HG03378 (cell line): ENCODE data around the gene MYH10.
"Not testable (repeated sequence)": the region's sequence is repeated elsewhere in the genome, so short reads cannot be mapped to it uniquely, and the experiment has no call there.

ENCODE experiments used
- ATAC-seq: cut with Tn5 transposase; IDR thresholded peaks from one replicate; pipeline ENCODE4 v1.9.1; 2021; ENCODE audit warnings: mild to moderate bottlenecking, moderate library complexity; ENCODE audit not compliant: unreplicated experiment

MYH10 gene

DNA sequence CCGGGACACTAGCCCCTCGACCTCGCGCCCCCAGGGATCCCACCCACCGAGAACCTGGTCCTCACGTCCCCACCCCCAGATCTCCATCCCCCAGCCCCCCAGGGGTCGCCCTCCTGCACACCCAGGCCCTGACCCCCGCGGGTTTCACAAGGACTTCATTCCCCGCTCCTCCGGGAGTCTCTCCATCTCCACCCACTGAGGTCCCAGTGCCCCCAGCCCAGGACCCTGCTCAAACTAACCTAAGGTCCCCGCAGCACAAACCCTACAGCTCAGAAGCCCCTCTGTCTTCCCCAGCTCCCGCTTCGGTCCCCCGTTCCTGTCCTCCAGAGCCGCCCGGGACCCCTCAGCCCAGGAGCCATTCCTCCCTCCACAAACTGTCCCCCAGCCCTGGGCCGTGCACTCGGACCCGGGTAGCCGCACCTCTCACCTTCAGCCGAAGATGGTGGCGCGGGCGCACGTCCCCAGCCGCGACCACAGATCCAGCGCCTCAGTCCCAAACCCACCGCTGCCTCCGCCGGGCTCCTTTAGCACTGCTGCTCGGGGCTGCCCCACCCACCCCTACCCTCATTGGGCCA, at the start of gene MYH10:
MYH10 (minus strand) TSS at position 499 of the 575 bp plus-strand sequence. CDS start 7,479 bp downstream, outside the sequence.
- no peak for ATAC-seq

DNA sequence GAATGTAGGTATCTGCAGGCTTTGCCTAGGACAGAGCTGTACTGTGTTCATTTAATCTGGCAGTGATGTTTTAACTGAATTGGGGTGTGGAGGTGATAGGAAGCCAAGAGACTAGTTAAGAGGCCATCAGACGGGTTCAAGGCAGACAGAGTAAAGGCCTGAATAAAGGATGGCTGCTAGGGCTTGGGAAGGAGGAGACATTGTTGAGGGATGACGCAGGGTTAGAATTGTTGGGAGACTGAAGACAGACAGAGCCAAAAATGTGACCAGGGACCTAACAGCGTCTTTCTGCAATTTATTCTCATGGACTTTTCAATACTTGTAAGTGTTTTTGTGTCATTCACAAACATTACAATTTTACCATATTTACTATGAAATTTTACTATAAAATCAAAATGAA, 48.6 kb upstream of the MYH10 start:
- no peak for ATAC-seq

DNA sequence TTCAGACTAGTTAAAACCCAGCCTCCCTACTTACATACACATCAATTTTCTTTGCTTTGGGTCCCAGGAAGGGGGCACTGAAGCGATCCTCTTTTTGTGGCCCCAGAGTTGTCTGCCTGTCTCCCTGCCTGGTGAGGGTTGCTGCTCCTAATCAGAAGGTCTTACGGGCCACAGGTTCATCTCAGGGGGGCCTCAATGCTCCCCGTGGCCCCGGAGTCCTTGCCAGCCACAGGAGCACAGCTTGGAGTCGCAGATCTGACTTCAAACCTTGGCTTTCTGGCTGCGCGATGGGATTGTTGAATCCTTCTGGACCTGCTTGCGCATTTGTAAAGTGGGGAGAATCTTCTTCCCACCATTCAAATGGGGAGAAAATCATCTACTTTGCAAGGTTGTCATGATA, 44.8 kb upstream of the MYH10 start:
- no peak for ATAC-seq

DNA sequence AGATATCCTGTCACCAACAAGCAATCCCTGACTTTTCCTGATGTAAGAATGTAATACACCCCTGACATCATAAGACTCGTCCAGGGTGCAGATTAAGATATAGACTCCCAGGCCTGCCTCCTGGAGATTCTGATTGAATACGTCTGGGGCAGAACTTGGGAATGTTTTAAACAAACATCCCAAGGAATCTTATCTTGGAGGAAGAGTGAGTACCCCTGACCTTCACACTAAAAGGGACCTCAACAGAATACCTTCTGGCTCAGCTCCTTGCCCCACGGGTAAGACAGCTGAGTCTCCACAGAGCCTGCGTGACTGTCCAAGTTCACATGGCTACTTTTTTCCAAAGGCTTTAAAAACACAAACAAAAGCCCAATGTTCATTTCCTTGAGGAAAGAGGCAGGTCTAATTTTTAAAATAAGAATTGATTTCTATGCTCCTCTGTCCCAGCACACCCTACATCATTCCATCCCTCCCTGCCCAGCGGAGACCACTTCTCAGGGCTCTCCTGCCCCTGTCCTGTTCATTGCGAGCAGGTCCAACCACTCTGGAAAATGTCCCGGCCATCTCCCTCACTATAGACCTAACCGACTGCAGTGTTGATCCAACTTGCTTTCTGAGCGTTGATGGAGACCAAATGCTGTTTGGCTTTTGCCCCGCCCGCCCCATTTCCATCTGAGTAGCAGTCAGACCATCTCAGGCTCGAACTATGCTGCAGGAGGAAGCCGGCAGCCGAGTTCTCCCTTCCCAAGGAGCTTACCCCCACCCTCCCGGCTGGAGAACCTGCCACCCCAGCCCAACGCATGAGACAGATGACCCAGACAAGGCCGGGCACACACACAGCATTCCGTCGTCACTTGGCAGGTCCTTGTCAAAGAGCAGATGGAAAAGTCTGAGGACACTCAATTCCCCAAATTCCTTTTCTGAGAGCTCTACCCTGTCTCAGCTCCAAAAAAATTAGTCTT, 44.1 kb upstream of the MYH10 start:
- ATAC-seq: no peak

DNA sequence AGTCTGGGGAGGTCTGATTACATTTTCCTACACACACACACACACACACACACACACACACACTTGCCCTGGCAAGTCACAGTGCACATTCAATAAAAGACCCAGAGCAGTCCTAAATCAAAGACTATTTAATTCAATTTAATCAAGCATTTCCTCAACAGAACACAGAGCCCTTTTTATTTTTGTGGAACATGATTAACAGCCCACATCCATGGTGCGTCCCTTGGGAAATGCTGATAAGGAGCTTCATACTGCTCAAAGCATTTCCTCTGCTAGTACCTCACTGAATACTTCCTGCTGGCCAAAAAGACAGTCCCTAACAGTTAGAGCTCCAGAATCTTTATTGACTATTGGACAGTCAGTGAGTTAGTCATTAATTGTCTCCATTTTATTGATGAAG, 43.1 kb upstream of the MYH10 start:
- no peak for ATAC-seq

DNA sequence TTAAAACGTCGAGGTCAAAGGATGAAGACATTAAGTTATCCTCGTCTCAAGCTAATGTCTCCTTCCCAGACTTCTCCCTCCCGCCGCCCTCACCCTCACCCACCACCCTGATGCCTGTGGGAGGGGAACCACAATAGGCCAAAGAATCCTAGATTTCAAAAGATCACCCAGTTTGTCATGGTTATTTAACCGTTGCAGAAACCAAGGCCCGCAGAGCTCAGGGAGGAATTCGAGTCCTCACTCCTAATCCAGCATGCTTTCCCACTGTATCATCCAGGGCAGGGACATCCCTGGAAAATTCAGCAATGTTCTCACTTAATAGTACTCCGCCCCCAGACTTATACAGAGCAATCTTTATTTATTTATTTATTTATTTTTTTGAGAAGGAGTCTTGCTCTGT, 41.8 kb upstream of the MYH10 start:
- no peak for ATAC-seq

DNA sequence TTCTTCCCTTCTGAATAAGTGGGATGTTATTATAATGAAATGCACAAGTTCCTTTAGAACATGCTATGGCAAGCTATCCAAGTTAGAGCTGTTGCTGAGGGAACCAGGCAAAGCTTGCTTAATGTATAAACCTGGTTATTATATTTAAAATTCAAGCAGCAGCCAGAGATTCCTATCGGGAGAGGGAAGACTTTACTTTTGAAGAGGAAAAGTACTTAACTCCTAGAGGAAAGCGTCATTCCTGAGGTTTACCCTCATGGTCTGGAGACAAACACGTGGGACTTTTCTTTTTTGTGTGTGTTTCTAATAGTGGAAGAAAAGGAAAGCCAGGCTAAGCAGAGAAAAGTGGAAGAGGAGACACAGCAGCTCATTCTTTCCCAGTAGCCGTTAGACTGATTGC, 39.9 kb upstream of the MYH10 start:
- no peak for ATAC-seq

DNA sequence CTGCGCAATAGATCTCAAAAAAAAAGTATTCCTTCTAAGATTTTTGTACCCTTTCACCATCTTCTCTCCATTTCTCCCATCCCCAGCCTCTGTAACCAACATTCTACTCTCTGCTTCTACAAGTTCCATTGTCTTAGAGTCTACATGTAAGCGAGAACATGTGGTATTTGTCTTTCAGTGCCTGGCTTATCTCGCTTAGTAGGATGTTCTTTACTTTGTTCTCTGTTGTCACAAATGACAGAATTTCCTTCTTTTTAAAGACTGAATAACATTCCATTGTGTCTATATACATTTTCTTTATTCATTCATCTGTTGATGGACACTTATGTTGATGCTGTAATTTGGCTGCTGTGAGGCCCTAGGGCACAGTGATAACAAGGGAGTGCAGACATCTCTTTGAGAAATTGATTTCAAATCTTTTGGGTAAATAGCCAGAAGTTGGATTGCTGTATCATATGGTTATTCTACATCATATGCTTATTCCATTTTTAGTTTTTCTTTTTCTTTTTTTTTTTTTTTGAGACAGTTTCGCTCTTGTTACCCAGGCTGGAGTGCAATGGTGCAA, 37.7 kb upstream of the MYH10 start:
- no peak for ATAC-seq

DNA sequence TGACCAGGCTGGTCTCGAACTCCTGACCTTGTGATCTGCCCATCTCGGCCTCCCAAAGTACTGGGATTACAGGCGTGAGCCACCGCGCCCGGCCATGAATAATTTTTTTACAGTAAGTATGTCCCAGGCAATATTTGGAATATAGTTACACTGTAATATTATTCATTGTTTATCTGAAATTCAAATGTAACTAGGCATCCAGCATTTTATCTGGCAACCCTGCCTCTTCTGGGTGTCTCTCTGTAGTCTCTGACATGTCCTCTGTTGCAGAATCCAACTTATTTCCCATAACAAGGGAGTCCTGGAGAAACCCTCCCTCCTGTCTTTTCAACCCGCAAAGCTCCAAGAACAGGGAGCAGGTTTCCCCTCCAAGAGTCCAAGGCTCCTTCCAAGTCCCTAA, 36.9 kb upstream of the MYH10 start:
- no peak for ATAC-seq

DNA sequence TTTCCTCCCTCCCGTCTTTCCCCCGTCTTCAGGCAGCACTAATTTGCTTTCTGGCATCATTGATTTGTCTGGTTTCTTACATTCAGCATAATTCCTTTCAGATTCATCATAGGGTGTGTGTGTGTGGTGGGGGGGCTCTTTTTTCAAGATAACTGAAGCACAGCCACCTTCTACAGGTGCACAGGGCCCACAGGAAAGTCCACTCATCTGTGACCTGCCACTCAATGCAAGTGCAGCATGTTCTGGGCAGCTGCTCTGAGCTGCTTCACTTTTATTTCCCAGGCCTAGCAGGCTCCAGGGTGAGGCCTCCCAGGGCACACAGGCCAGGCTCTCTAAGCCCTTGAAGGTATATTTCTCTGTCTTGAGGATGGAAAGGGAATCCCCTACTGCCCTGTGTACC, 35.2 kb upstream of the MYH10 start:
- no peak for ATAC-seq

DNA sequence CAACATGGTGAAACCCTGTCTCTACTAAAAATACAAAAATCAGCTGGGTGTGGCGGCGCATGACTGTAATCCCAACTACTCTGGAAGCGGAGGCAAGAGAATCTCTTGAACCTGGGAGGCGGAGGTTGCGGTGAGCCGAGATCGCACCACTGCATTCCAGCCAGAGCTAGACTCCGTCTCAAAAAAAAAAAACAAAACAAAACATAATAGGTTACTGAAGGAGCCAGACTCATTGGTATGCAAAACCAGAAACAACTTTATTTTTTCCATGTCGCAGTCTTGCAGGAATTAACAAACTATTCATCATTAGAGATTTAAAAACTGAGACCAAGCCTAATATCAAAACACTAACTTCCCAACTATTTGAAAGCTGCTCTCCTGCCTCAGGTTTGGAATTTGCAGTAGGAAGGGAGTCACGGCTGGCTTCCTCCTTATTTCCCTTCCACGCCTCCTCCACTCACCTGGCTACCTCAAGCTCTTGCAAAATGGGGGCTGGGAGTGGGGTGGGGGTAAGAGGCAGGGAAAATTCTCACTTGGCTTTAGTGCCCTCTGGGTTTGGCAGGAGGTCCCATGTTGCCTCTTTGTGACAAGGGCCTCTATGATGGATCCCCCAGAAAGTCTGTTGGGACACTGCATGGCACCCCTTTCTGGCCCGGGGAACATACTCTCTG, 34.1 kb upstream of the MYH10 start:
- ATAC-seq: no peak

DNA sequence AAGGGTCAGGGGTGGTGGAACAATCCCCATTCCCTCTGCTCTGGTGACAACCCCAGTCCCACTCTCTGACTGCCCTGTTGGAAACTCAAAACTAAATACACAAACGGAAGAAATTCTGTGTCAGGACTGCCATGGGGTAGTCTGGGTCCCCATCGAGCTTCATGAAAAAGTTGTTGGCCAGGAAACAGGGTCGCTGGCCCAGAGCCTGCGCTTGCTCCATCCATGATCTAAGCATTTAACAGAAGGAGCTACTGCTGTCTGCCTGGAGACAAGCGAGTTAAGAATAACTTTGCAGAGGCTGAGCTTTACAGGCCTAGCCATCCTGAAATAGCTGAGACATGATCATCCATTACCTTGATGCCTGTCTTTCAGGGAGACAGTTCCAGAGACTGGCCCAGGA, 32.4 kb upstream of the MYH10 start:
- no peak for ATAC-seq

DNA sequence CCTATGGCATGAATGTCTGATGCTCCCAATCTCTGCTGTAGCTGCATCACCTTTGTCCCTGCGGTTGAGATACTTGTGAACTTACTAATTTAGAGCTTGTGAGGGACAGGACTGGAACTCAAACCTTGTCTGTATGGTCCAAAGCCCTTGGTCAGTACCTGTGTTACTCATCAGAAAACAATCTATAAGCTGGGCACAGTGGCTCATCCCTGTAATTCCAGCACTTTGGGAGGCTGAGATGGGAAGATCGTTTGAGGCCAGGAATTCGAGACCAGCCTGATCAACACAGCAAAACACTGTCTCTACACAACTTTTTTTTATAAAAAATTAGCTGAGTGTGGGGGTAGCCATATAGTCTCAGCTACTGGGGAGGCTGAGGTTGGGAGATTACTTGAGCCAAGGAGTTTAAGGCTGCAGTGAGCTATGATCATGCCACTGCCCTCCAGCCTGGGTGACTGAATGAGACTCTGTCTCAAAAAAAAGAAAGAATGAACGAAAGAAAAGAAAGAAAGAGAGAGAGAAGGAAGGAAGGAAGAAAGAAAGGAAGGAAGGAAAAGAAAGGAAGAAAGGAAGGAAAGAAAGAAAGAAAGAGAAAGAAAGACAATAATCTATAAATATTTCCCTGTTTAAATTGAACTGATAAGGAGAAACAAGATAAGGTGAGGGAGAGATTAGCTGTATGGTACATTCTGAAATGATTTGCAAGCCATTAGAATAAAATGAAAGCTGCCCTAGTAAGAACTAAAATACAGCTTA, 31.7 kb upstream of the MYH10 start:
- no peak for ATAC-seq

DNA sequence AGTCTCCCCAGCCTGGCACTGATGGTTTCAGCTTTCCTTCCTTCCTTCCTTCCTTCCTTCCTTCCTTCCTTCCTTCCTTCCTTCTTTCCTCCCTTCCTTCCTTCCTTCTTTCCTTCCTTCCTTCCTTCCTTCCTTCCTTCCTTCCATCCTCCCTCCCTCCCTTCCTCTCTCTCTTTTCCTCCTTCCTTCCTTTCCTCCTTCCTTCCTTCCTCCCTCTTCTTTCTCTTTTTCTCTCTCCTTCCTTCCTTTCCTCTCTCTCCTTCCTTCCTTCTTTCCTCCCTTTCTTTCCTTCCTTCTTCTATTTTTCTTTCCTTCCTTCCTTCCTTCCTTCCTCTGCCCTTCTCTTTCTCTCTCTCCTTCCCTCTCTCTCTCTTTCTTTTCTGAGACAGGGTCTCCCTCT, 30.2 kb upstream of the MYH10 start:
- ATAC-seq: not testable (repeated sequence)

DNA sequence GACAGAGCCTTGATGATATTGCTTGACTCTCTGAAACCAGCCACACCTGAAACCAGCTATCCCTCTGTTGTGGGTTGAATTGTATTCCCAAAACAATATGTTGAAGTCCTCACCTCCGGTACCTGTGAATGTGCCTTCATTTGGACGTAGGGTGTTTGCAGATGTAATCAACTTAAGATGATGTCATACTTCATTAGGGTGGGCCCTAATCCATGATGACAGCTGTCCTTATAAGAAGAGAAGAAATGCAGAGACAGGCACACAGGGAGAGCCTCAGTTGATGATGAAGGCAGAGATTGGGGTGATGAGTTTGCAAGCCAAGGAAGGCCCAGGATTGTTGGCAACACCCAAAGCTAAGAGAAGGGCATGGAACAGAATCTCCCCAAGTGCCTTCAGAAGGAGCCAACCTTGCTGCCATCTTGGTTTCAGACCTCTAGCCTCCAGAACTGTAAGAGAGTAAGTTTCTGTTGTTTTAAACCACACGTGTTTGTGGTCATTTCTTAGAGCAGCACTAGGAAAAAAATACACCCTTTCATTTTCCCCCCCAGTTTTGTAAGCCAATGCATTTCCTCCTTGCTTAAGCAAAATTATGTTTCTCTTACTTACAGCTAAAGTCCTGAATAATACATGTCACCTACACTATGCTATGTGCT, 29.4 kb upstream of the MYH10 start:
- ATAC-seq: no peak

DNA sequence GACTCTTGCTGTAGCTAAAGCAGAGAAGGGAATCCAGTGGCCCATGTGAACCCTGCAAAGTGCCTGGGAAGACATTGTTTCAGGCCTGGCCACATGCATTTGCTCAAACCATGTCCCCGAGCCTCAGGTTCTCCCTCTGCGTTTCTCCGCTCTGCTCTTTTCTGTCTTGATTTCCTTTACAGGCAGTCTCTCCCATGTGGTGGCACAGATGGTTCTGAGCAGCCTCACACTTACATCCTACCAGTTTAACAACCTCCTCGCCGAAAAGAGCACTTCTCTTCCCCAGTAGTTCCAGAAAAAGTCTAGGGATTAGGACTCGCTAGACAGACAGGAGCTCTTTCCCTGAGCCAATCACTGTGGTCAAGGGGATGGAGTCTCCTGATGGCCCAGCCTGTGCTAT, 28.3 kb upstream of the MYH10 start:
- ATAC-seq: no peak

DNA sequence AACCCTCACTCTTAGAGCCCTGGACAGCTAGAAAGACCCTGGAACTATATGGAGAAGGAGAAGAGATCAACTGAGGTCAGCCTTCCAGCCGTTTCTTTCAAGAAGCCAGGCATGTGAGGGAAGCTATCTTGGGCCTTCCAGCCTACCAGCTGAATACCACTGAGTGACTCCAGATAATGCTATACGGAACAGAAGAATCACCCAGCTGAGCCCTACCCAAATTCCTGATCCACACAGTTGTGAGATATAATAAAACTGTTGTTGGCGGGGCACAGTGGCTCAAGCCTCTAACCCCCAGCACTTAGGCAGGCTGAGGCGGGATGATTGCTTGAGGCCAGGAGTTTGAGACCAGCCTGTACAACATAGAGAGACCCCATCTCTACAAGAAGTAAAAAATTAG, 26.2 kb upstream of the MYH10 start:
- ATAC-seq: no peak

DNA sequence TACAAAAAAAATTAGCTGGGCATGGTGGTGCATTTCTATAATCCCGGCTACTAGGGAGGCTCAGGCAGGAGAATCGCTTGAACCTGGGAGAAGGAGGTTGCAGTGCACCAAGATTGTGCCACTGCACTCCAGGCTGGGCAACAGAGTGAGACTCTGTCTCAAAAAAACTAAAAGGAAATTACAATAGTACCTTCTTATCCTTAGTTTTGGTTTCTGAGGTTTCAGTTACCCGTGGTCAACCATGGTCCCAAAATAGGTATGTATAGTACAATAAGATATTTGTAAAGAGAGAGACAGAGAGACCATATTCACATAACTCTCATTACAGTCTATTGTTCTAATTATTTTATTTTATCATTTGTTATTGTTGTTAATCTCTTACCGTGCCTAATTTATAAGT, 24.3 kb upstream of the MYH10 start:
- no peak for ATAC-seq

DNA sequence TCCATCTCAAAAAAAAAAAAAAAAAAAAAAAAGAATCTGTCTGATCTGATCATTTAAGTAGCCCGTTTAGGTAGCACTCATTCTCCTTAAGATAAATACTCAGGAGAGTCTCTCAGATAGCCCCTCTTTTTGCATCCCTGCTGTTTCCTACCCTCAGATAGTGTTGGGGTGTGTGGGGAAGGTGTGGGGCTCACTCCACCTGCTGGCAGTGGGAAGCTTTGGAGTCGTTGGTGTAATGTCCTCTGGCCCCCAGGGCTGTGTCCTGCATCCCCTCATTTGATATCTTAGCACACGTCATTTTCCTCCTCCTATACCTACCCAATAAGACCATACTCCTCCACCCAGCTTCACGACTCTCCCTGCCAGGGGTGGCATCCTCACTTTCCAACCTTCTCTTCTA, 20.5 kb upstream of the MYH10 start:
- ATAC-seq: no peak

DNA sequence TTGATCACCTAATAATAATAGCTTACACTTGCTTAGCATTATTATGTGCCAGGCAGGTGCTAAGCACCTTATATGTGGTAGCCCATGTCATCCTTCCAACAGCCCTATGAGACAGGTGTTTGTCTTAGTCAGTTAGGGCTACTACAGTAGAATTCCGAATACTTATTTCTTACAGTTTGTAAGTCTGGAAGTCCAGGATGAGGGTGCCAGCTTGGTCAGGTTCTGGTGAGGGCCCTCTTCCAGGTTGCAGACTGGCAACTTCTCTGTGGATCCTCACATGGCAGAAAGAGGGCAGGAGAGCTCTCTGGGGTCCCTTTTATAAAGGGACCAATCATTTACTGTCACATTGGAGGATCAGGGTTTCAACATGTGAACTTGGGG, 19.6 kb upstream of the MYH10 start:
- no peak for ATAC-seq
